Esophagus squamous epithelium (tissue), 4 donors: ENCODE data around the gene VPS37B.

Experiments used
- CTCF ChIP-seq, 6 experiments: fragments of 450-650 bp in 4 of 6; fragments of 200-600 bp in 2 of 6; sonication (generic) in 2 of 6; IDR thresholded peaks; one replicate each; pipeline ENCODE4 v1.5.1; 2016 to 2019; ENCODE audit warnings: antibody characterized with exemption in 6 of 6, mild to moderate bottlenecking in 4 of 6, moderate library complexity in 4 of 6
- POLR2A ChIP-seq, 4 donors: fragments of 450-650 bp; IDR thresholded peaks; one replicate each; pipeline ENCODE4 v1.6.1; 2017; ENCODE audit warnings: antibody characterized with exemption in 4 of 4, mild to moderate bottlenecking in 4 of 4, moderate library complexity in 3 of 4

- no peak for TF ChIP-seq POLR2A (IDR thresholded peaks at IDR 0.05)
- no peak for TF ChIP-seq CTCF (IDR thresholded peaks at IDR 0.05)
Measured at GRCh38 chr12:122846622-122847515, 49.1 kb downstream of the VPS37B start.
